ENCODE measurements around the gene CLDN6. TPM values are rescaled to one million over a fixed set of nuclear protein-coding genes. Genes with fewer than 3 reads are reported as not detected.

Gene CLDN6
- total and polyA plus RNA-seq, 9 of the 15 experiments (the other 6 are each of a cell fraction or from before 2014, with no cell fraction given) = 0.22 to 0.75 (median 0.38) TPM; not detected in 3

- TF ChIP-seq SAFB2 (IDR thresholded peaks at IDR 0.05; ENCODE audit: borderline replicate concordance, low read depth, low read length, severe bottlenecking) (no peak), ZNF232 (CRISPR knock-in tag; IDR thresholded peaks at IDR 0.05) (no peak), YBX1 (IDR thresholded peaks at IDR 0.05) (no peak), SMARCA5 (IDR thresholded peaks at IDR 0.05) (0 out of 2 replicates have a peak, but pooled peaks have one; percentile 16), TCF7L2 (IDR thresholded peaks at IDR 0.05; ENCODE audit: low read depth, low read length) (no peak), BRD9 (IDR thresholded peaks at IDR 0.05; ENCODE audit: low read depth, partially characterized antibody) (peak; percentile 61), YY1 (IDR thresholded peaks at IDR 0.05; ENCODE audit: borderline replicate concordance in 1 of 3, control insufficient read depth in 1 of 3, extremely low read depth in 1 of 3, insufficient read depth in 3 of 3, insufficient read length in 1 of 3, insufficient replicate concordance in 2 of 3, low read depth in 1 of 3, low read length in 2 of 3) (no peak), ELF4 (CRISPR knock-in tag; IDR thresholded peaks at IDR 0.05) (0 out of 2 replicates have a peak, but pooled peaks have one; percentile 48), ESRRA (IDR thresholded peaks at IDR 0.05; ENCODE audit: borderline replicate concordance, low read depth) (peak; percentile 73), CTCF (IDR thresholded peaks at IDR 0.05 in 2 of 3, conservative IDR thresholded peaks at IDR 0.05 in 1 of 3; ENCODE audit: insufficient read depth in 2 of 3, low read depth in 1 of 3, low read length in 3 of 3) (no peak), HDAC8 (tag; IDR thresholded peaks at IDR 0.05) (no peak), TRIM25 (IDR thresholded peaks at IDR 0.05; ENCODE audit: borderline replicate concordance) (no peak), ZNF121 (CRISPR knock-in tag; conservative IDR thresholded peaks at IDR 0.05) (no peak), SAP30 (IDR thresholded peaks at IDR 0.05; ENCODE audit: borderline replicate concordance, insufficient read depth, low read depth, low read length, poor library complexity, severe bottlenecking) (no peak), MAZ (CRISPR knock-in tag; conservative IDR thresholded peaks at IDR 0.05 in 1 of 2, IDR thresholded peaks at IDR 0.05 in 1 of 2) (peak; percentile 46 to 66; a peak in 2 of 4 replicates)
- TF ChIP-seq, protein P1, sequence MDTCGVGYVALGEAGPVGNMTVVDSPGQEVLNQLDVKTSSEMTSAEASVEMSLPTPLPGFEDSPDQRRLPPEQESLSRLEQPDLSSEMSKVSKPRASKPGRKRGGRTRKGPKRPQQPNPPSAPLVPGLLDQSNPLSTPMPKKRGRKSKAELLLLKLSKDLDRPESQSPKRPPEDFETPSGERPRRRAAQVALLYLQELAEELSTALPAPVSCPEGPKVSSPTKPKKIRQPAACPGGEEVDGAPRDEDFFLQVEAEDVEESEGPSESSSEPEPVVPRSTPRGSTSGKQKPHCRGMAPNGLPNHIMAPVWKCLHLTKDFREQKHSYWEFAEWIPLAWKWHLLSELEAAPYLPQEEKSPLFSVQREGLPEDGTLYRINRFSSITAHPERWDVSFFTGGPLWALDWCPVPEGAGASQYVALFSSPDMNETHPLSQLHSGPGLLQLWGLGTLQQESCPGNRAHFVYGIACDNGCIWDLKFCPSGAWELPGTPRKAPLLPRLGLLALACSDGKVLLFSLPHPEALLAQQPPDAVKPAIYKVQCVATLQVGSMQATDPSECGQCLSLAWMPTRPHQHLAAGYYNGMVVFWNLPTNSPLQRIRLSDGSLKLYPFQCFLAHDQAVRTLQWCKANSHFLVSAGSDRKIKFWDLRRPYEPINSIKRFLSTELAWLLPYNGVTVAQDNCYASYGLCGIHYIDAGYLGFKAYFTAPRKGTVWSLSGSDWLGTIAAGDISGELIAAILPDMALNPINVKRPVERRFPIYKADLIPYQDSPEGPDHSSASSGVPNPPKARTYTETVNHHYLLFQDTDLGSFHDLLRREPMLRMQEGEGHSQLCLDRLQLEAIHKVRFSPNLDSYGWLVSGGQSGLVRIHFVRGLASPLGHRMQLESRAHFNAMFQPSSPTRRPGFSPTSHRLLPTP (IDR thresholded peaks at IDR 0.05; ENCODE audit: borderline replicate concordance, extremely low read depth, insufficient read length) = no peak
These were observed 9.9 kb downstream of the CLDN6 start (continued) for GRCh38 chr16:3007957-3008689.

All from K562 (cell line).